H1 (cell line): ENCODE measurements around the gene NAV2. TPM values are rescaled to one million over a fixed set of nuclear protein-coding genes. Genes with fewer than 3 reads are reported as not detected.

Experiments used
- CTCF ChIA-PET: fragments of 300-600 bp; sonication (Branson Sonifier 250); formaldehyde crosslinking; loops from one replicate; lab custom pipeline; 2021; ENCODE audit not compliant: partially characterized antibody; lab: Charles Lee
- POLR2A ChIA-PET: fragments of 300-600 bp; sonication (Branson Sonifier 250); formaldehyde crosslinking; loops from one replicate; lab custom pipeline; 2021; ENCODE audit warnings: inconsistent platforms; ENCODE audit not compliant: partially characterized antibody; lab: Charles Lee
- DNase-seq, 2 experiments: peaks; one replicate each; pipeline versions ENCODE4 v3.0.0 to v3.0.0-alpha.2; 2010 to 2022; ENCODE audit warnings: low spot score in 2 of 2, low read depth in 1 of 2, mixed read lengths in 1 of 2
- FAIRE-seq: peaks from 2 replicates; lab custom pipeline; 2011; peaks lifted over from hg19 to GRCh38; lab: Jason Lieb, UNC
- H2AFZ ChIP-seq: 2 replicates; pipeline ENCODE4 v1.8.1; 2012; ENCODE audit warnings: low read length, inconsistent platforms
- H2AK5ac ChIP-seq: 2 replicates; pipeline ENCODE4 v1.6.1; 2013; ENCODE audit warnings: low read depth, low read length
- H2BK120ac ChIP-seq: replicated peaks from 2 replicates; pipeline ENCODE3; 2013; ENCODE audit warnings: low read depth, low read length, inconsistent platforms
- H2BK12ac ChIP-seq: 2 replicates; pipeline ENCODE4 v1.6.1; 2013; ENCODE audit warnings: low read depth, low read length
- H2BK15ac ChIP-seq: 2 replicates; pipeline ENCODE4 v1.6.1; 2013; ENCODE audit warnings: low read length
- H2BK20ac ChIP-seq: 2 replicates; pipeline ENCODE4 v1.6.1; 2013; ENCODE audit warnings: low read length
- H2BK5ac ChIP-seq: 2 replicates; pipeline ENCODE4 v1.6.1; 2013; ENCODE audit warnings: low read depth, low read length
- H3K14ac ChIP-seq: 2 replicates; pipeline ENCODE4 v1.6.1; 2013; ENCODE audit warnings: inconsistent platforms; ENCODE audit not compliant: insufficient read length
- H3K18ac ChIP-seq: 2 replicates; pipeline ENCODE4 v1.6.1; 2013; ENCODE audit warnings: low read length; ENCODE audit errors: extremely low read depth
- H3K23ac ChIP-seq: 2 replicates; pipeline ENCODE4 v1.6.1; 2013; ENCODE audit warnings: inconsistent platforms; ENCODE audit not compliant: insufficient read length
- H3K23me2 ChIP-seq: 2 replicates; pipeline ENCODE4 v1.6.1; 2013; ENCODE audit warnings: low read depth, low read length
- H3K27ac ChIP-seq: 2 replicates; pipeline ENCODE4 v1.6.1; 2011; ENCODE audit warnings: low read depth, low read length, inconsistent platforms
- H3K27me3 ChIP-seq, 4 experiments: replicated peaks in 1 of 4; 1 replicate in 1 of 4; 2 replicates in 3 of 4; pipeline versions ENCODE4 v1.6.1 to v1.8.1; 2011 to 2013; ENCODE audit warnings: low read length in 3 of 4, mild to moderate bottlenecking in 3 of 4, inconsistent platforms in 2 of 4, mixed read lengths in 2 of 4, moderate library complexity in 1 of 4; ENCODE audit not compliant: control insufficient read depth in 3 of 4, insufficient read depth in 3 of 4; ENCODE audit errors: extremely low read depth in 1 of 4
- H3K36me3 ChIP-seq, 4 experiments: 2 replicates each; pipeline versions ENCODE4 v1.6.1 to v1.8.1; 2011 to 2013; ENCODE audit warnings: mild to moderate bottlenecking in 4 of 4, low read length in 3 of 4, moderate library complexity in 2 of 4, control low read depth in 1 of 4, inconsistent platforms in 1 of 4; ENCODE audit not compliant: insufficient read depth in 4 of 4, control insufficient read depth in 2 of 4
- H3K4ac ChIP-seq: replicated peaks from 2 replicates; pipeline ENCODE3; 2013; ENCODE audit warnings: low read length, low read depth, mixed read lengths, inconsistent platforms; ENCODE audit not compliant: insufficient read length
- H3K4me1 ChIP-seq, 4 experiments: replicated peaks in 1 of 4; 1 replicate in 1 of 4; 2 replicates in 3 of 4; pipeline versions ENCODE4 v1.6.1 to v1.8.1; 2011 to 2013; ENCODE audit warnings: low read length in 3 of 4, inconsistent platforms in 2 of 4, mixed read lengths in 1 of 4; ENCODE audit not compliant: insufficient read depth in 4 of 4, control insufficient read depth in 3 of 4
- H3K4me2 ChIP-seq, 2 experiments: 2 replicates each; pipeline versions ENCODE4 v1.6.1 to v1.8.1; 2011 to 2013; ENCODE audit warnings: low read depth in 2 of 2, low read length in 2 of 2, control low read depth in 1 of 2, inconsistent platforms in 1 of 2, mild to moderate bottlenecking in 1 of 2; ENCODE audit not compliant: insufficient read depth in 1 of 2
- H3K4me3 ChIP-seq, 4 experiments: fragments of 200-600, 300-600 bp in 1 of 4; sonication (generic), shearing (Covaris generic), sonication (Bioruptor Twin) in 1 of 4; 2 replicates each; pipeline versions ENCODE4 v1.5.1 to v1.8.1; 2011 to 2016; ENCODE audit warnings: low read length in 4 of 4, low read depth in 3 of 4, control low read depth in 2 of 4, inconsistent platforms in 2 of 4, mild to moderate bottlenecking in 2 of 4, mixed read lengths in 1 of 4, moderate library complexity in 1 of 4; ENCODE audit not compliant: insufficient read depth in 2 of 4; ENCODE audit errors: extremely low read depth in 1 of 4
- H3K56ac ChIP-seq: replicated peaks from 2 replicates; pipeline ENCODE3; 2013; ENCODE audit warnings: low read depth, mild to moderate bottlenecking, mixed read lengths, low read length, inconsistent platforms; ENCODE audit not compliant: insufficient read length
- H3K79me1 ChIP-seq: 2 replicates; pipeline ENCODE4 v1.6.1; 2013; ENCODE audit warnings: low read depth, low read length, control low read depth
- H3K79me2 ChIP-seq, 2 experiments: 2 replicates each; pipeline versions ENCODE4 v1.6.1 to v1.8.1; 2012 to 2013; ENCODE audit warnings: low read length in 2 of 2, mild to moderate bottlenecking in 2 of 2, inconsistent platforms in 1 of 2; ENCODE audit not compliant: insufficient read depth in 2 of 2, control insufficient read depth in 1 of 2
- H3K9ac ChIP-seq, 4 experiments: replicated peaks in 1 of 4; 1 replicate in 1 of 4; 2 replicates in 3 of 4; pipeline versions ENCODE4 v1.6.1 to v1.8.1; 2011 to 2013; ENCODE audit warnings: low read depth in 3 of 4, low read length in 3 of 4, control low read depth in 2 of 4, mild to moderate bottlenecking in 2 of 4, moderate library complexity in 2 of 4, inconsistent platforms in 1 of 4; ENCODE audit errors: extremely low read depth in 1 of 4
- H3K9me3 ChIP-seq, 2 experiments: 2 replicates each; pipeline versions ENCODE4 v1.6.1 to v1.8.1; 2012 to 2013; ENCODE audit warnings: mild to moderate bottlenecking in 2 of 2, moderate library complexity in 2 of 2, control low read depth in 1 of 2, inconsistent platforms in 1 of 2, low read depth in 1 of 2, low read length in 1 of 2, mixed read lengths in 1 of 2; ENCODE audit not compliant: insufficient read depth in 2 of 2
- H4K20me1 ChIP-seq, 2 experiments: replicated peaks in 1 of 2; 2 replicates each; pipeline versions ENCODE3 to v1.8.1; 2011 to 2013; ENCODE audit warnings: inconsistent platforms in 2 of 2, low read length in 2 of 2, mild to moderate bottlenecking in 1 of 2; ENCODE audit not compliant: insufficient read depth in 2 of 2, control insufficient read depth in 1 of 2
- H4K5ac ChIP-seq: 2 replicates; pipeline ENCODE4 v1.6.1; 2013; ENCODE audit warnings: low read length, low read depth, mixed read lengths, inconsistent platforms; ENCODE audit not compliant: insufficient read length
- H4K8ac ChIP-seq: 2 replicates; pipeline ENCODE4 v1.8.0; 2013; ENCODE audit warnings: mild to moderate bottlenecking, moderate library complexity, low read length, inconsistent platforms; ENCODE audit not compliant: insufficient read depth; ENCODE audit errors: extremely low read depth
- H4K91ac ChIP-seq: replicated peaks from 2 replicates; pipeline ENCODE3; 2013; ENCODE audit warnings: low read length, mixed read lengths, inconsistent platforms; ENCODE audit not compliant: insufficient read length
- BCL11A ChIP-seq, 2 experiments: IDR thresholded peaks; one replicate each; pipeline ENCODE4 v1.6.1; 2011; ENCODE audit warnings: low read depth in 2 of 2, low read length in 2 of 2, mild to moderate bottlenecking in 2 of 2
- BRCA1 ChIP-seq: IDR thresholded peaks from 2 replicates; pipeline ENCODE4 v1.6.1; 2012; ENCODE audit warnings: low read depth, low read length, improper control_type of control experiment
- CBX8 ChIP-seq: fragments of 300-800, 300-1000 bp; sonication (generic); IDR thresholded peaks from 2 replicates; pipeline ENCODE4 v1.7.1; 2016; ENCODE audit warnings: low read depth, low read length, borderline replicate concordance
- HDAC6 ChIP-seq: IDR thresholded peaks from one replicate; pipeline ENCODE4 v1.7.1; 2012; ENCODE audit warnings: low read depth, mild to moderate bottlenecking, inconsistent platforms, low read length, moderate library complexity
- KDM4A ChIP-seq: IDR thresholded peaks from one replicate; pipeline ENCODE4 v1.7.1; 2012; ENCODE audit warnings: low read depth, mild to moderate bottlenecking, moderate library complexity, low read length, inconsistent platforms; ENCODE audit not compliant: severe bottlenecking
- NRF1 ChIP-seq: IDR thresholded peaks from 2 replicates; pipeline ENCODE4 v1.6.1; 2011; ENCODE audit warnings: mild to moderate bottlenecking, low read depth, low read length, improper control_type of control experiment
- POLR2A ChIP-seq, 2 experiments: IDR thresholded peaks; 1 replicate in 1 of 2; 2 replicates in 1 of 2; pipeline ENCODE4 v1.6.1; 2011; ENCODE audit warnings: low read depth in 2 of 2, low read length in 2 of 2, mild to moderate bottlenecking in 2 of 2; ENCODE audit errors: control extremely low read depth in 1 of 2
- POLR2AphosphoS5 ChIP-seq: IDR thresholded peaks from 2 replicates; pipeline ENCODE4 v1.6.1; 2011; ENCODE audit warnings: low read depth, low read length
- TBP ChIP-seq: IDR thresholded peaks from 2 replicates; pipeline ENCODE4 v1.6.1; 2011; ENCODE audit warnings: low read depth, low read length, improper control_type of control experiment
- TCF12 ChIP-seq: IDR thresholded peaks from 2 replicates; pipeline ENCODE4 v1.6.1; 2011; ENCODE audit warnings: low read depth, mild to moderate bottlenecking, low read length
- polyA plus RNA-seq, 7 experiments: library from polyadenylated mRNA; depleted of rRNA in 3 of 7; stranded (reverse) in 5 of 7; unstranded in 2 of 7; fragments of >200 nt in 5 of 7; fragments of 200-250 nt in 2 of 7; gene quantifications; 1 replicate in 5 of 7; 2 replicates in 1 of 7; 4 replicates in 1 of 7; pipeline versions ENCODE4 v1.2.1 to v1.2.3, GENCODE V29; 2011 to 2013; ENCODE audit warnings: missing spikeins in 2 of 7, mixed read lengths in 2 of 7
- total RNA-seq: library from RNA; stranded (reverse); fragmentation: NEBNext Ultra II Directional; extraction: Animal tissue kit (Norgen Biotek cat#: 25700); gene quantifications from 2 replicates; pipeline ENCODE4 v1.2.1, GENCODE V29; 2021
- TF ChIP-seq, protein P1 (sequence below): IDR thresholded peaks from 2 replicates; pipeline ENCODE4 v1.6.1; 2011; ENCODE audit warnings: low read length, improper control_type of control experiment

Gene NAV2
- total and polyA plus RNA-seq, 2 of the 8 experiments (the other 6 are each of a cell fraction or from before 2014, with no cell fraction given): 35.6 to 73.6 TPM

DNA sequence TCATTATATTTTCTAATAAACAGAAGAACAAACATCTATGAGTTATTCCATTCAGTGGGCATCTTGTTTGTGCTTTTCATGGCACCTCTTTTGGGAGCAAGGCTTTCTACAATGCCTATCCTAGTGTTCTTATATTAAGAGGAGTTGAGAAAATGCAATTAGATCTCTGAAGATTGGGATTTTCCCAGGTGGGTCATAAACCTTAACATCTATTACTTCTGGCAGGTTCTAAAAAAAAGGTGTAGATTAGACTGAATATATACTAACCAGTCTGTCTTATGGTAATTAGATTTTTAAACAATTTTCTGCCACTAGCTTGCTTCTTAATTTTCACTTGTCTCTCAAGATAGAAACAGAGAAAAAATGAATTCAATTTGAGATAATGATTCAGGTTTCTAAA is 128.3 kb downstream of the NAV2 start:
- CTCF ChIA-PET: interaction anchor here (0.7 to 1.6 kb wide), 7 partner anchors 8 to 261 kb away, joined by 3 to 6 read pairs (median 3); no protein-coding TSS in a partner anchor
- Histone ChIP-seq H3K27ac (no peak overlapping the region), H2BK12ac (no peak overlapping the region), H3K56ac (no peak overlapping the region), H3K4me1 (no peaks in the 10 kb centered on the region; a peak in 1 of 7 replicates), H3K4me3 (no peak overlapping the region), H3K18ac (no peak overlapping the region), H2BK15ac (no peak overlapping the region), H2AK5ac (no peak overlapping the region), H3K36me3 (peaks cover 5 to 46% (median 13%) of the 10 kb centered on the region in 4 experiments; a peak in 6 of 8 replicates), H4K5ac (no peak overlapping the region), H3K27me3 (no peaks in the 10 kb centered on the region), H3K14ac (no peak overlapping the region), H3K23ac (no peak overlapping the region), H4K91ac (no peak overlapping the region), H3K4me2 (no peak overlapping the region), H3K9me3 (no peaks in the 10 kb centered on the region), H3K79me2 (peaks cover 0 to 9% of the 10 kb centered on the region in 2 experiments; a peak in 1 of 4 replicates), H3K9ac (no peak overlapping the region), H3K23me2 (no peaks in the 10 kb centered on the region; the same call in 1 of the 2 replicates), H4K8ac (no peak overlapping the region), H2BK120ac (no peak overlapping the region), H2BK20ac (no peak overlapping the region), H3K79me1 (peaks cover 4% of the 10 kb centered on the region; the same call in 1 of the 2 replicates), H2BK5ac (no peak overlapping the region), H2AFZ (no peak overlapping the region), H4K20me1 (no peaks in the 10 kb centered on the region), H3K4ac (no peak overlapping the region)
- DNase-seq (no peak), FAIRE-seq (no peak)
- TF ChIP-seq KDM4A: no peak
- no peak for TF ChIP-seq POLR2A (IDR thresholded peaks at IDR 0.05; ENCODE audit: control extremely low read depth in 1 of 2, low read depth in 2 of 2, low read length in 2 of 2)
- TF ChIP-seq TBP: no peak
- no peak for TF ChIP-seq CBX8
- no peak for TF ChIP-seq NRF1
- no peak for TF ChIP-seq HDAC6
- no peak for TF ChIP-seq BRCA1
- no peak for TF ChIP-seq TCF12
- TF ChIP-seq POLR2AphosphoS5: no peak
- no peak for TF ChIP-seq BCL11A (IDR thresholded peaks at IDR 0.05; ENCODE audit: low read depth in 2 of 2, low read length in 2 of 2)
- TF ChIP-seq, protein P1, sequence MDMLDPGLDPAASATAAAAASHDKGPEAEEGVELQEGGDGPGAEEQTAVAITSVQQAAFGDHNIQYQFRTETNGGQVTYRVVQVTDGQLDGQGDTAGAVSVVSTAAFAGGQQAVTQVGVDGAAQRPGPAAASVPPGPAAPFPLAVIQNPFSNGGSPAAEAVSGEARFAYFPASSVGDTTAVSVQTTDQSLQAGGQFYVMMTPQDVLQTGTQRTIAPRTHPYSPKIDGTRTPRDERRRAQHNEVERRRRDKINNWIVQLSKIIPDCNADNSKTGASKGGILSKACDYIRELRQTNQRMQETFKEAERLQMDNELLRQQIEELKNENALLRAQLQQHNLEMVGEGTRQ: no peak
- POLR2A ChIA-PET: interaction anchor here (1.4 kb wide), 1 partner anchor 12 kb away, joined by 3 read pairs; no protein-coding TSS in a partner anchor
